K562 (cell line): ENCODE measurements around the gene CDR2L. TPM values are rescaled to one million over a fixed set of nuclear protein-coding genes. Genes with fewer than 3 reads are reported as not detected.

Experiments
- CEBPG ChIP-seq, 3 experiments: fragments of 200-800 bp in 1 of 3; sonication (Bioruptor generic) in 1 of 3; sonication (generic) in 1 of 3; formaldehyde crosslinking in 1 of 3; IDR thresholded peaks in 2 of 3; conservative IDR thresholded peaks in 1 of 3; 2 replicates each; pipeline versions ENCODE4 v1.6.1 to v1.8.0; 2016 to 2022; ENCODE audit warnings: missing compliant biosample characterization in 2 of 3, missing genetic modification characterization in 2 of 3, mild to moderate bottlenecking in 1 of 3, missing genetic modification reagents in 1 of 3
- FOXK1 ChIP-seq: sonication (generic); formaldehyde crosslinking; IDR thresholded peaks from 2 replicates; pipeline ENCODE4 v1.8.0; 2022; ENCODE audit warnings: missing genetic modification reagents, mild to moderate bottlenecking, borderline replicate concordance
- HINFP ChIP-seq: fragments of 450-650 bp; conservative IDR thresholded peaks from 2 replicates; pipeline ENCODE4 v1.6.1; 2016; ENCODE audit warnings: missing genetic modification characterization, low read depth, mild to moderate bottlenecking, control low read depth, missing compliant biosample characterization
- IRF9 ChIP-seq: fragments of 450-650 bp; IDR thresholded peaks from 2 replicates; pipeline ENCODE4 v1.6.1; 2016; ENCODE audit warnings: missing biosample characterization, missing genetic modification characterization
- NCOA2 ChIP-seq, 2 experiments: fragments of 450-650 bp; IDR thresholded peaks; 2 replicates each; pipeline ENCODE4 v1.6.1; 2018; ENCODE audit warnings: mild to moderate bottlenecking in 2 of 2, moderate library complexity in 1 of 2; ENCODE audit not compliant: partially characterized antibody in 2 of 2
- NR4A1 ChIP-seq, 2 experiments: fragments of 250-450 bp in 1 of 2; fragments of 450-650 bp in 1 of 2; sonication (Bioruptor Pico) in 1 of 2; IDR thresholded peaks; 2 replicates each; pipeline versions ENCODE4 v1.4.0 to v1.6.1; 2016 to 2020; ENCODE audit warnings: mild to moderate bottlenecking in 2 of 2, missing compliant biosample characterization in 1 of 2, missing genetic modification characterization in 1 of 2, moderate library complexity in 1 of 2
- PHF20 ChIP-seq: fragments of 450-650 bp; IDR thresholded peaks from 2 replicates; pipeline ENCODE4 v1.6.1; 2018; ENCODE audit not compliant: partially characterized antibody
- PRDM10 ChIP-seq: fragments of 450-650 bp; IDR thresholded peaks from 2 replicates; pipeline ENCODE4 v1.6.1; 2018; ENCODE audit not compliant: partially characterized antibody
- SIN3A ChIP-seq, 2 experiments: fragments of 150-350 bp in 1 of 2; IDR thresholded peaks; 2 replicates each; pipeline ENCODE4 v1.6.1; 2011 to 2016; ENCODE audit warnings: borderline replicate concordance in 2 of 2, low read depth in 2 of 2, low read length in 2 of 2, mild to moderate bottlenecking in 2 of 2, moderate library complexity in 2 of 2; ENCODE audit not compliant: control insufficient read depth in 1 of 2
- THAP7 ChIP-seq: fragments of 250-450 bp; sonication (Bioruptor Pico); IDR thresholded peaks from 2 replicates; pipeline ENCODE4 v1.5.0; 2021
- ZBTB34 ChIP-seq: fragments of 250-450 bp; sonication (Bioruptor Pico); IDR thresholded peaks from 2 replicates; pipeline ENCODE4 v1.8.0; 2021; ENCODE audit warnings: mild to moderate bottlenecking, moderate library complexity
- ZNF174 ChIP-seq: fragments of 250-450 bp; sonication (Bioruptor Pico); IDR thresholded peaks from 2 replicates; pipeline ENCODE4 v1.4.0; 2020; ENCODE audit warnings: mild to moderate bottlenecking
- ZNF277 ChIP-seq: fragments of 250-450 bp; sonication (Bioruptor Pico); IDR thresholded peaks from 2 replicates; pipeline ENCODE4 v1.8.0; 2022; ENCODE audit warnings: inconsistent platforms, mild to moderate bottlenecking, moderate library complexity, borderline replicate concordance
- ZNF347 ChIP-seq: fragments of 450-650 bp; formaldehyde crosslinking; IDR thresholded peaks from 2 replicates; pipeline ENCODE4 v1.4.0; 2020; ENCODE audit warnings: low read depth, mild to moderate bottlenecking, moderate library complexity
- polyA plus RNA-seq, 8 experiments: library from polyadenylated mRNA; depleted of rRNA in 4 of 8; stranded (reverse) in 5 of 8; unstranded in 3 of 8; fragments of >200 nt; fragmentation: Nextera tagmentation in 2 of 8; fragmentation: Illumina TruSeq in 1 of 8; extraction: Ambion mirVana in 2 of 8; extraction: Trizol in 1 of 8; gene quantifications; 2 replicates each; pipeline versions ENCODE4 v1.2.1 to v1.2.3, GENCODE V29; 2011 to 2014; ENCODE audit warnings: inconsistent platforms in 1 of 8, missing spikeins in 1 of 8
- total RNA-seq, 7 experiments: library from RNA; depleted of rRNA in 6 of 7; stranded (reverse); fragments of >200 nt in 6 of 7; fragmentation: Illumina TruSeq in 2 of 7; extraction: Trizol in 2 of 7; gene quantifications; 2 replicates each; pipeline versions ENCODE4 v1.2.1 to v1.2.3, GENCODE V29; 2011 to 2021; ENCODE audit warnings: low replicate concordance in 1 of 7

CDR2L gene
- total and polyA plus RNA-seq, 9 of the 15 experiments (the other 6 are each of a cell fraction or from before 2014, with no cell fraction given), result 2.7 to 16.0 (median 7.3) TPM

GRCh38 chr17:75046407-75047289 is 59.2 kb downstream of the CDR2L start, which contains the start of the genes ATP5PD and KCTD2 (continued):
- TF ChIP-seq HINFP (tag), result no peak
- TF ChIP-seq ZNF347 (CRISPR knock-in tag), result no peak
- no peak for TF ChIP-seq THAP7 (CRISPR knock-in tag)
- TF ChIP-seq NR4A1 (CRISPR knock-in tag; IDR thresholded peaks at IDR 0.05), result no peak
- no peak for TF ChIP-seq NR4A1 (tag; IDR thresholded peaks at IDR 0.05)
- TF ChIP-seq ZNF277 (CRISPR knock-in tag), result no peak
- no peak for TF ChIP-seq ZBTB34 (CRISPR knock-in tag)
- TF ChIP-seq NCOA2 (IDR thresholded peaks at IDR 0.05; ENCODE audit: partially characterized antibody in 2 of 2), result no peak
- TF ChIP-seq PRDM10, result peak; percentile 99
- TF ChIP-seq IRF9 (tag), result no peak
- peak; percentile 44 for TF ChIP-seq CEBPG (CRISPR knock-in tag; IDR thresholded peaks at IDR 0.05)
- peak; percentile 81 to 90; a peak in 3 of 4 replicates for TF ChIP-seq CEBPG (tag; conservative IDR thresholded peaks at IDR 0.05 in 1 of 2, IDR thresholded peaks at IDR 0.05 in 1 of 2)
- peak; percentile 90; the same call in 1 of the 2 replicates for TF ChIP-seq FOXK1 (CRISPR knock-in tag)
- TF ChIP-seq SIN3A (IDR thresholded peaks at IDR 0.05; ENCODE audit: borderline replicate concordance in 2 of 2, control insufficient read depth in 1 of 2, low read depth in 2 of 2, low read length in 2 of 2), result peak; percentile 12 to 63; a peak in 2 of 4 replicates
- peak; percentile 67 for TF ChIP-seq PHF20
- no peak for TF ChIP-seq ZNF174 (CRISPR knock-in tag)
